ENCODE measurements around the gene HYAL2. TPM values are rescaled to one million over a fixed set of nuclear protein-coding genes. Genes with fewer than 3 reads are reported as not detected.

HYAL2 gene
- total and polyA plus RNA-seq, 2 of the 8 experiments (the other 6 are each of a cell fraction or from before 2014, with no cell fraction given): 51.9 to 176 TPM

DNA sequence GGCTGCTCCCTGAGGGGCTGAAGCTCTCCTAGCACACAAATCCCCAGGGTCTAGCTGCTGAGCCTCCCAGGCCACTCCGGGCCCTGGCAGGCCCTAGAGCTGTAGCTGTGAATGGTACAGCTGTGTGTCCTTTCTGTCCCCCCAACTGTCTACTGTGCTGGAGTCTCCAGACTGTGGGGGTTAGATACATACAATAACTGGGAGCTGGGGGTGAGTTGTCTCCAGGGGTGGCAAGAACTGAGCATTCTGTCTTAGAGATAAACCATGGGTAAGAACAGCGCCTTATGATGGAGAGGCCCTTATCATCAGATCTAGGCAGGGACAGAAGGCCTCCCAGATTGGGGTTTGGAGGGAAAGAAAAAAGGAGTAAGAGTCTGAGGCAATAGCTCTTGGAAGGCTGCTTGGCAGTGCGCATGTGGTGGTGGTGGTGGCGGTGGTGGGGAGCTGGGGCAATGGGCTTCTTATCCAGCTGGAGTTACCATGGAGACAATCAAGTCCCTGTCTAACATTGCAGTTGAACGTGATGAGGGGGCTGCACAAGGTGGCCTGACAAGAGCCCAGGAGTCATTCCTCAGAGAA lies 31.7 kb upstream of the HYAL2 start:
- H2BK15ac ChIP-seq (ENCODE audit: low read length): no peak overlapping the region
- DNase-seq (ENCODE audit: low read depth in 1 of 2, low spot score in 2 of 2) (no peak), FAIRE-seq (no peak)
- H3K36me3 ChIP-seq (ENCODE audit: control insufficient read depth in 2 of 4, insufficient read depth in 4 of 4, low read length in 3 of 4): peaks cover 3 to 10% (median 5%) of the 10 kb centered on the region in 4 experiments; a peak in 5 of 8 replicates
- peaks cover 17% of the 10 kb centered on the region for H3K23me2 ChIP-seq (ENCODE audit: low read depth, low read length)
- peaks cover 16% of the 10 kb centered on the region for H3K79me1 ChIP-seq (ENCODE audit: low read depth, low read length)
- no peaks in the 10 kb centered on the region; a peak in 1 of 7 replicates for H3K27me3 ChIP-seq (replicated peaks in 1 of 4; ENCODE audit: control insufficient read depth in 3 of 4, extremely low read depth in 1 of 4, insufficient read depth in 3 of 4, low read length in 3 of 4)
- CTCF ChIA-PET (ENCODE audit: partially characterized antibody): interaction anchor here (0.6 to 13.4 kb wide), 18 partner anchors 9 to 260 kb away, joined by 3 to 136 read pairs (median 3); partner anchors contain the start of genes CISH, HYAL2 and ZMYND10
- 86% methylated on average over 5 of the region's 5 CpGs; no CpG with 5 or more reads in 1 of the 2 experiments for WGBS, 2 experiments (ENCODE audit: extremely low coverage in 1 of 2, insufficient coverage in 1 of 2, insufficient read length in 1 of 2, insufficient replicate concordance in 2 of 2, low coverage in 1 of 2, low lambda C conversion rate in 2 of 2, missing lambda C conversion rate in 1 of 2)
- H3K4ac ChIP-seq (replicated peaks; ENCODE audit: insufficient read length, low read depth, low read length): no peak overlapping the region
- peaks cover 9 to 22% of the 10 kb centered on the region in 2 experiments for H4K20me1 ChIP-seq (replicated peaks in 1 of 2; ENCODE audit: control insufficient read depth in 1 of 2, insufficient read depth in 2 of 2, low read length in 2 of 2)
- H4K8ac ChIP-seq (ENCODE audit: extremely low read depth, insufficient read depth, low read length): no peak overlapping the region
- no peak overlapping the region for H3K18ac ChIP-seq (ENCODE audit: extremely low read depth, low read length)
- no peak overlapping the region for H2BK5ac ChIP-seq (ENCODE audit: low read depth, low read length)
- peaks cover 0 to 26% of the 10 kb centered on the region in 2 experiments; a peak in 2 of 4 replicates for H3K79me2 ChIP-seq (ENCODE audit: control insufficient read depth in 1 of 2, insufficient read depth in 2 of 2, low read length in 2 of 2)
- H2AK5ac ChIP-seq (ENCODE audit: low read depth, low read length): no peak overlapping the region
- H3K9me3 ChIP-seq (ENCODE audit: insufficient read depth in 2 of 2, low read depth in 1 of 2, low read length in 1 of 2): no peaks in the 10 kb centered on the region
- POLR2A ChIA-PET (ENCODE audit: partially characterized antibody): interaction anchor here (0.6 to 3.3 kb wide), 7 partner anchors 10 to 198 kb away, joined by 3 to 16 read pairs (median 3); partner anchors contain the start of gene TUSC2
- H3K14ac ChIP-seq (ENCODE audit: insufficient read length): no peak overlapping the region
- no peak overlapping the region for H3K56ac ChIP-seq (replicated peaks; ENCODE audit: insufficient read length, low read depth, low read length)
- H2BK20ac ChIP-seq (ENCODE audit: low read length): no peak overlapping the region
- no peak overlapping the region for H3K9ac ChIP-seq (replicated peaks in 1 of 4; ENCODE audit: extremely low read depth in 1 of 4, low read depth in 3 of 4, low read length in 3 of 4)
- no peak overlapping the region for H2BK12ac ChIP-seq (ENCODE audit: low read depth, low read length)
- H3K4me3 ChIP-seq (ENCODE audit: extremely low read depth in 1 of 4, insufficient read depth in 2 of 4, low read depth in 3 of 4, low read length in 4 of 4): no peak overlapping the region
- no peak overlapping the region for H2AFZ ChIP-seq (ENCODE audit: low read length)
- peaks cover 0 to 22% (median 15%) of the 10 kb centered on the region in 4 experiments; a peak in 6 of 7 replicates for H3K4me1 ChIP-seq (replicated peaks in 1 of 4; ENCODE audit: control insufficient read depth in 3 of 4, insufficient read depth in 4 of 4, low read length in 3 of 4)
- no peak overlapping the region for H3K23ac ChIP-seq (ENCODE audit: insufficient read length)
- no peak overlapping the region for H4K5ac ChIP-seq (ENCODE audit: insufficient read length, low read depth, low read length)
- no peak overlapping the region for H2BK120ac ChIP-seq (replicated peaks; ENCODE audit: low read depth, low read length)
- H4K91ac ChIP-seq (replicated peaks; ENCODE audit: insufficient read length, low read length): no peak overlapping the region
- H3K27ac ChIP-seq (ENCODE audit: low read depth, low read length): no peak overlapping the region
- no peak overlapping the region for H3K4me2 ChIP-seq (ENCODE audit: insufficient read depth in 1 of 2, low read depth in 2 of 2, low read length in 2 of 2)
- TF ChIP-seq CREB1 (IDR thresholded peaks at IDR 0.05): no peak
- TF ChIP-seq CBX5 (IDR thresholded peaks at IDR 0.05; ENCODE audit: low read depth, low read length): no peak
- TF ChIP-seq CBX8 (IDR thresholded peaks at IDR 0.05; ENCODE audit: borderline replicate concordance, low read depth, low read length): no peak
- TF ChIP-seq POU5F1 (IDR thresholded peaks at IDR 0.05; ENCODE audit: low read depth, low read length): no peak
- no peak for TF ChIP-seq CHD2 (IDR thresholded peaks at IDR 0.05; ENCODE audit: low read length)
- TF ChIP-seq GABPA (IDR thresholded peaks at IDR 0.05; ENCODE audit: borderline replicate concordance, insufficient read depth, low read length): no peak
- no peak for TF ChIP-seq POLR2AphosphoS5 (IDR thresholded peaks at IDR 0.05; ENCODE audit: low read depth, low read length)
- TF ChIP-seq HDAC2 (IDR thresholded peaks at IDR 0.05; ENCODE audit: borderline replicate concordance in 1 of 2, low read depth in 2 of 2, low read length in 2 of 2): no peak
- TF ChIP-seq SUZ12 (IDR thresholded peaks at IDR 0.05; ENCODE audit: low read length): no peak
- TF ChIP-seq CEBPB (IDR thresholded peaks at IDR 0.05; ENCODE audit: low read depth, low read length): no peak
- no peak for TF ChIP-seq SIX5 (IDR thresholded peaks at IDR 0.05; ENCODE audit: low read depth, low read length)
- no peak for TF ChIP-seq RFX5 (IDR thresholded peaks at IDR 0.05; ENCODE audit: borderline replicate concordance, low read depth, low read length)
- TF ChIP-seq FOSL1 (IDR thresholded peaks at IDR 0.05; ENCODE audit: insufficient read depth, low read depth, low read length): no peak
- TF ChIP-seq ZNF274 (IDR thresholded peaks at IDR 0.05; ENCODE audit: borderline replicate concordance, extremely low read depth, low read length): no peak
